ENCODE measurements around the gene CD69. TPM values are rescaled to one million over a fixed set of nuclear protein-coding genes. Genes with fewer than 3 reads are reported as not detected.

Gene CD69
- total RNA-seq, 1 experiment from 2014 or later = 0.98 TPM

DNA sequence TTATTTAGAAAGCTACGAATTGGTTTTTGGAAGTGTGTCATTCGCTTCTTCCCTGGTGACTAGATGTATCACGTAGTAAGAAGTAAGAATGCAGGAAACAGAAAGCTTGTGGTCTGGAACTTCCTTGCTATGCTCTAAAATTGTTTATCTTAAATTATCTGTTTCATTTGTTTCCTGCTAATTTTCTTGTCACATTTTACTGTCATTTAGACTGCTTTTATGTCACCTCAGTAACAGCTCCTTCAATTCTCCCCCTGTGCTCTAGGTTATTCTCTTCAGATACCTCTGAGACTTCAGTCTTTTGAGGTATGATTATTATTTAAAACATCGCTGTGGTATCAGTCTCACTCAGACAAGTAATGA is 699 bp upstream of the CD69 start:
- Histone ChIP-seq H3K9me3 (ENCODE audit: control insufficient read depth, insufficient read depth, low read depth, low read length) (no peaks in the 10 kb centered on the region), H3K4me3 (ENCODE audit: low read depth in 2 of 2, low read length in 2 of 2) (no peak overlapping the region), H3K27me3 (ENCODE audit: control insufficient read depth, insufficient read depth, low read length) (no peaks in the 10 kb centered on the region), H3K4me1 (ENCODE audit: control insufficient read depth, insufficient read depth, low read length) (no peaks in the 10 kb centered on the region; the same call in 1 of the 2 replicates), H3K36me3 (ENCODE audit: control insufficient read depth, insufficient read depth, low read length) (no peaks in the 10 kb centered on the region), H3K27ac (ENCODE audit: low read length) (no peak overlapping the region)
- TF ChIP-seq, protein P1, sequence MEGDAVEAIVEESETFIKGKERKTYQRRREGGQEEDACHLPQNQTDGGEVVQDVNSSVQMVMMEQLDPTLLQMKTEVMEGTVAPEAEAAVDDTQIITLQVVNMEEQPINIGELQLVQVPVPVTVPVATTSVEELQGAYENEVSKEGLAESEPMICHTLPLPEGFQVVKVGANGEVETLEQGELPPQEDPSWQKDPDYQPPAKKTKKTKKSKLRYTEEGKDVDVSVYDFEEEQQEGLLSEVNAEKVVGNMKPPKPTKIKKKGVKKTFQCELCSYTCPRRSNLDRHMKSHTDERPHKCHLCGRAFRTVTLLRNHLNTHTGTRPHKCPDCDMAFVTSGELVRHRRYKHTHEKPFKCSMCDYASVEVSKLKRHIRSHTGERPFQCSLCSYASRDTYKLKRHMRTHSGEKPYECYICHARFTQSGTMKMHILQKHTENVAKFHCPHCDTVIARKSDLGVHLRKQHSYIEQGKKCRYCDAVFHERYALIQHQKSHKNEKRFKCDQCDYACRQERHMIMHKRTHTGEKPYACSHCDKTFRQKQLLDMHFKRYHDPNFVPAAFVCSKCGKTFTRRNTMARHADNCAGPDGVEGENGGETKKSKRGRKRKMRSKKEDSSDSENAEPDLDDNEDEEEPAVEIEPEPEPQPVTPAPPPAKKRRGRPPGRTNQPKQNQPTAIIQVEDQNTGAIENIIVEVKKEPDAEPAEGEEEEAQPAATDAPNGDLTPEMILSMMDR (IDR thresholded peaks at IDR 0.05) = no peak
- TF ChIP-seq SIN3A (IDR thresholded peaks at IDR 0.05; ENCODE audit: borderline replicate concordance, insufficient read depth, low read depth, low read length) = no peak
- no TSS peak for BruUV-seq (replicated peaks)
- no peak for DNase-seq (ENCODE audit: low read depth, low spot score)
- ChIA-PET POLR2A (interaction anchor here (0.6 kb wide), 1 partner anchor 90 kb away, joined by 3 read pairs; no protein-coding TSS in a partner anchor), CTCF (interaction anchor here (1.0 to 1.1 kb wide), 2 partner anchors 11 kb away, joined by 3 read pairs; no protein-coding TSS in a partner anchor)
- no peak for ATAC-seq
- intact Hi-C loops (cut with micrococcal nuclease; ENCODE audit: unreplicated experiment) = no loop called here
- in situ Hi-C loops (cut with HindIII; ENCODE audit: low pct_unique_long_range_greater_than_20kb, low sequenced_read_pairs) = no loop called here

DNA sequence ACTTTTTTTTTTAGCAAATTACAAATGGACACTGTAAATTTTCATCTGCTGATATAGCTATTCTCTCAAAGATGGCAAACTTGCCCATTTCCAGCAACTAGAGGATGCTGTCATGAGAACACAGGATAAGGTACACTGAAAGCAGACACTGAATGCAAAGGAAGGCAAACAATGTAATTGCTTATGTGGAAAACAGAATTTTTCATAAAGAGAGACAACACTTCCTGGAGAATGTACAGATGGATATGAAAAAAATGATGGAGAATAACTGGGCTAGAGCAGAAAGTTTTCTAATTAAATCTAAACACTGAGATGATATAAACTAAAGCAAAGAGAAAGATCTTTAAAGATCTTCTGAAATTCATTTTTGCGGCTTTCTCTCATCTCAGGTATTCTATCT is 581 bp downstream of the CD69 start:
- Histone ChIP-seq H3K4me3 (ENCODE audit: low read depth in 2 of 2, low read length in 2 of 2) (peak overlapping the region in 1 of 2 experiments; percentile 31; a peak in 1 of 4 replicates), H3K36me3 (ENCODE audit: control insufficient read depth, insufficient read depth, low read length) (no peaks in the 10 kb centered on the region), H3K27ac (ENCODE audit: low read length) (no peak overlapping the region), H3K27me3 (ENCODE audit: control insufficient read depth, insufficient read depth, low read length) (no peaks in the 10 kb centered on the region), H3K9me3 (ENCODE audit: control insufficient read depth, insufficient read depth, low read depth, low read length) (no peaks in the 10 kb centered on the region), H3K4me1 (ENCODE audit: control insufficient read depth, insufficient read depth, low read length) (no peaks in the 10 kb centered on the region; the same call in 1 of the 2 replicates)
- DNase-seq (ENCODE audit: low read depth, low spot score) = no peak
- ATAC-seq = no peak
- BruUV-seq (replicated peaks) = TSS peak; percentile 88
- ChIA-PET CTCF (interaction anchor here (1.1 kb wide), 1 partner anchor 10 kb away, joined by 3 read pairs; no protein-coding TSS in a partner anchor), POLR2A (no interaction called here)
- intact Hi-C loops (cut with micrococcal nuclease; ENCODE audit: unreplicated experiment) (no loop called here), in situ Hi-C loops (cut with HindIII; ENCODE audit: low pct_unique_long_range_greater_than_20kb, low sequenced_read_pairs) (no loop called here)
- TF ChIP-seq, protein P1 (IDR thresholded peaks at IDR 0.05) = no peak
- no peak for TF ChIP-seq POLR2AphosphoS5 (IDR thresholded peaks at IDR 0.05; ENCODE audit: low read depth, low read length)
- no peak for TF ChIP-seq SIN3A (IDR thresholded peaks at IDR 0.05; ENCODE audit: borderline replicate concordance, insufficient read depth, low read depth, low read length)
- TF ChIP-seq TCF7L2 (IDR thresholded peaks at IDR 0.05; ENCODE audit: low read depth, low read length) = no peak
- TF ChIP-seq, protein P2, sequence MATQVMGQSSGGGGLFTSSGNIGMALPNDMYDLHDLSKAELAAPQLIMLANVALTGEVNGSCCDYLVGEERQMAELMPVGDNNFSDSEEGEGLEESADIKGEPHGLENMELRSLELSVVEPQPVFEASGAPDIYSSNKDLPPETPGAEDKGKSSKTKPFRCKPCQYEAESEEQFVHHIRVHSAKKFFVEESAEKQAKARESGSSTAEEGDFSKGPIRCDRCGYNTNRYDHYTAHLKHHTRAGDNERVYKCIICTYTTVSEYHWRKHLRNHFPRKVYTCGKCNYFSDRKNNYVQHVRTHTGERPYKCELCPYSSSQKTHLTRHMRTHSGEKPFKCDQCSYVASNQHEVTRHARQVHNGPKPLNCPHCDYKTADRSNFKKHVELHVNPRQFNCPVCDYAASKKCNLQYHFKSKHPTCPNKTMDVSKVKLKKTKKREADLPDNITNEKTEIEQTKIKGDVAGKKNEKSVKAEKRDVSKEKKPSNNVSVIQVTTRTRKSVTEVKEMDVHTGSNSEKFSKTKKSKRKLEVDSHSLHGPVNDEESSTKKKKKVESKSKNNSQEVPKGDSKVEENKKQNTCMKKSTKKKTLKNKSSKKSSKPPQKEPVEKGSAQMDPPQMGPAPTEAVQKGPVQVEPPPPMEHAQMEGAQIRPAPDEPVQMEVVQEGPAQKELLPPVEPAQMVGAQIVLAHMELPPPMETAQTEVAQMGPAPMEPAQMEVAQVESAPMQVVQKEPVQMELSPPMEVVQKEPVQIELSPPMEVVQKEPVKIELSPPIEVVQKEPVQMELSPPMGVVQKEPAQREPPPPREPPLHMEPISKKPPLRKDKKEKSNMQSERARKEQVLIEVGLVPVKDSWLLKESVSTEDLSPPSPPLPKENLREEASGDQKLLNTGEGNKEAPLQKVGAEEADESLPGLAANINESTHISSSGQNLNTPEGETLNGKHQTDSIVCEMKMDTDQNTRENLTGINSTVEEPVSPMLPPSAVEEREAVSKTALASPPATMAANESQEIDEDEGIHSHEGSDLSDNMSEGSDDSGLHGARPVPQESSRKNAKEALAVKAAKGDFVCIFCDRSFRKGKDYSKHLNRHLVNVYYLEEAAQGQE (IDR thresholded peaks at IDR 0.05; ENCODE audit: insufficient read depth in 1 of 2, low read depth in 2 of 2, low read length in 1 of 2) = no peak
